ENCODE results near the gene TNNC2. TPM values are rescaled to one million over a fixed set of nuclear protein-coding genes. Genes with fewer than 3 reads are reported as not detected.

TNNC2 gene
- total RNA-seq, 4 donors from 2014 or later, result 0.91 to 1.6 TPM; not detected in 2

DNA sequence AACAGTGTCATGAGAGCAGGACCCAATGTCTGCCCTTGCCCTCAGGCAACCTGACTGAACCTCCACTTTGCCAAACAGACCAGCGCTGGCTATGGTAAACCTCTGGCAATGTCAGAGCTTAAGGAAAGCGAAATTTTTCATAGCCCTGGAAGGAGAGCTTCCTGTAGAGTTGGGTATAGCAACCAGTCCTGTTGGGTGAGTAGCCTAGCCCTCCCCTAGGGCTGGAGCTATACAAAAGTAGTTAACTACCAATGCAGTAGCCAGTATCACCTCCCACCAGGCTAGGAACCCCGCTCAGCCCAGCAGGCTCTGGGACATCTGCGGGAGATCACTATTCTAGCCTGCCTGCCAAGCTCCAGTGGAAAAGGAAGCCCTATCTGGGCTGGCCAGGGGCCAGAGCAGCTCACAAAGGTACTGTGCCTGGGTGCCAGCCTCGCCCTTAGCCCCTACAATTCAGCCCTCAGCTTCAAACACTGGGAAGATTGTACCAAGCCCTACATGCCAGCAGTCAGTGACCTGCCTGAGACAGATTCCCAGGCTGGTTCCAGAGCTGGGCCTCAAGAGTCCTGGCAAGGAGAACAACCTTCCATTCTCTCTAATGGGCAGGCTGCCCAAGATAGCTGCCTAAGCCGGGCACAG is 43.3 kb downstream of the TNNC2 start:
- H3K4me1 ChIP-seq, result peaks cover 58% of the 10 kb centered on the region

DNA sequence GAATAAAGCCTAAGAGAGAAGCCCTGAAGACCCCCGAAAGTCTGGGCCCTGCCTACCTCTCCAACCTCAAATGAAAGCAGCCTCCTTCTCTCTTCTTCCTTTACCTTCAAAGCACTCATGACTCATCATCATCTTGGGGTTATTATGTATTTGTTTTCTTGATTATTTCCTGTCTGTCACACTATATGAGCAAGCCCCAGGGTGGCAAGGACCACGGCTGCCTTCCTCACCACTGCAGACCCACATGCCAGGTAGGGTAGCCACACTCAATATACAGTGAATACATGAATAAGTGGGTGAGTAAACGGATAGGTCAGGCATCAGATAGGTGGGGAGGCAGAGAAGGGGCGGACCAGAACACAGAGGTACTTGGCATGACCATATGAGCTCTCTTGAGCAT is 44.2 kb downstream of the TNNC2 start:
- Histone ChIP-seq H3K27ac (peak overlapping the region; percentile 81), H3K36me3 (no peaks in the 10 kb centered on the region), H3K27me3 (no peaks in the 10 kb centered on the region), H3K4me1 (peaks cover 66% of the 10 kb centered on the region), H3K4me3 (no peak overlapping the region), H3K9me3 (no peaks in the 10 kb centered on the region)
- WGBS, result 59% methylated on average over 4 of the region's 4 CpGs
- DNase-seq (ENCODE audit: low spot score in 2 of 2), result no peak
- TF ChIP-seq POLR2AphosphoS5 (IDR thresholded peaks at IDR 0.05) (no peak), POLR2A (IDR thresholded peaks at IDR 0.05) (no peak), CTCF (IDR thresholded peaks at IDR 0.05) (no peak), EP300 (IDR thresholded peaks at IDR 0.05) (no peak)

More for the DNA sequence above, 43.3 kb downstream of the TNNC2 start:
- Histone ChIP-seq H3K27ac (peak overlapping the region; percentile 81), H3K4me3 (no peak overlapping the region), H3K36me3 (no peaks in the 10 kb centered on the region), H3K9me3 (no peaks in the 10 kb centered on the region), H3K27me3 (no peaks in the 10 kb centered on the region)
- TF ChIP-seq POLR2A (IDR thresholded peaks at IDR 0.05) (no peak), CTCF (IDR thresholded peaks at IDR 0.05) (no peak), POLR2AphosphoS5 (IDR thresholded peaks at IDR 0.05) (no peak)
- 42% methylated on average over 2 of the region's 6 CpGs for WGBS
- DNase-seq (ENCODE audit: low spot score in 2 of 2), result peak in 1 of 2 donors; percentile 71

GRCh38 chr20:45781391-45781931 is 45.7 kb downstream of the TNNC2 start:
- Histone ChIP-seq H3K4me1 (peaks cover 73% of the 10 kb centered on the region), H3K27ac (peak overlapping the region; percentile 96), H3K27me3 (no peaks in the 10 kb centered on the region), H3K36me3 (no peaks in the 10 kb centered on the region), H3K4me3 (no peak overlapping the region), H3K9me3 (no peaks in the 10 kb centered on the region)
- DNase-seq (ENCODE audit: low spot score in 2 of 2), result no peak
- WGBS, result 58% methylated on average over 4 of the region's 4 CpGs
- TF ChIP-seq POLR2A (IDR thresholded peaks at IDR 0.05) (no peak), EP300 (IDR thresholded peaks at IDR 0.05) (no peak), POLR2AphosphoS5 (IDR thresholded peaks at IDR 0.05) (no peak), CTCF (IDR thresholded peaks at IDR 0.05) (no peak)

- H3K27ac ChIP-seq, result peak overlapping the region; percentile 96
- DNase-seq (ENCODE audit: low spot score in 2 of 2), result no peak
- H3K9me3 ChIP-seq, result no peaks in the 10 kb centered on the region
- no peak overlapping the region for H3K4me3 ChIP-seq
- H3K36me3 ChIP-seq, result no peaks in the 10 kb centered on the region
- 79% methylated on average over 4 of the region's 4 CpGs for WGBS
- no peaks in the 10 kb centered on the region for H3K27me3 ChIP-seq
- TF ChIP-seq POLR2A (IDR thresholded peaks at IDR 0.05) (no peak), POLR2AphosphoS5 (IDR thresholded peaks at IDR 0.05) (no peak), CTCF (IDR thresholded peaks at IDR 0.05) (no peak)
- peaks cover 81% of the 10 kb centered on the region for H3K4me1 ChIP-seq
Measured at GRCh38 chr20:45780159-45780558, 47.0 kb downstream of the TNNC2 start.

GRCh38 chr20:45779011-45779915 is 47.8 kb downstream of the TNNC2 start:
- 44% methylated on average over 8 of the region's 8 CpGs for WGBS
- H3K4me1 ChIP-seq, result peaks cover 75% of the 10 kb centered on the region
- H3K27ac ChIP-seq, result peak overlapping the region; percentile 96

More at GRCh38 chr20:45779011-45779915, 47.8 kb downstream of the TNNC2 start:
- no peak overlapping the region for H3K4me3 ChIP-seq
- TF ChIP-seq POLR2A (IDR thresholded peaks at IDR 0.05) (no peak), EP300 (IDR thresholded peaks at IDR 0.05) (no peak), POLR2AphosphoS5 (IDR thresholded peaks at IDR 0.05) (peak in 2 of 3 donors; percentile 2 to 67), CTCF (IDR thresholded peaks at IDR 0.05) (no peak)
- no peaks in the 10 kb centered on the region for H3K27me3 ChIP-seq
- no peaks in the 10 kb centered on the region for H3K36me3 ChIP-seq
- H3K9me3 ChIP-seq, result no peaks in the 10 kb centered on the region
- DNase-seq (ENCODE audit: low spot score in 2 of 2), result peak; percentile 94 to 95
